Uterine smooth muscle cell (primary cell): ENCODE results near the gene GATB. TPM values are rescaled to one million over a fixed set of nuclear protein-coding genes. Genes with fewer than 3 reads are reported as not detected.

Source experiments
- total RNA-seq: library from RNA; depleted of rRNA; stranded (reverse); fragments of >200 nt; gene quantifications from 2 replicates; pipeline ENCODE4 v1.2.3, GENCODE V29; 2014

The GATB gene
- total RNA-seq = 24.5 and 27.3 TPM in 2 replicates

DNA sequence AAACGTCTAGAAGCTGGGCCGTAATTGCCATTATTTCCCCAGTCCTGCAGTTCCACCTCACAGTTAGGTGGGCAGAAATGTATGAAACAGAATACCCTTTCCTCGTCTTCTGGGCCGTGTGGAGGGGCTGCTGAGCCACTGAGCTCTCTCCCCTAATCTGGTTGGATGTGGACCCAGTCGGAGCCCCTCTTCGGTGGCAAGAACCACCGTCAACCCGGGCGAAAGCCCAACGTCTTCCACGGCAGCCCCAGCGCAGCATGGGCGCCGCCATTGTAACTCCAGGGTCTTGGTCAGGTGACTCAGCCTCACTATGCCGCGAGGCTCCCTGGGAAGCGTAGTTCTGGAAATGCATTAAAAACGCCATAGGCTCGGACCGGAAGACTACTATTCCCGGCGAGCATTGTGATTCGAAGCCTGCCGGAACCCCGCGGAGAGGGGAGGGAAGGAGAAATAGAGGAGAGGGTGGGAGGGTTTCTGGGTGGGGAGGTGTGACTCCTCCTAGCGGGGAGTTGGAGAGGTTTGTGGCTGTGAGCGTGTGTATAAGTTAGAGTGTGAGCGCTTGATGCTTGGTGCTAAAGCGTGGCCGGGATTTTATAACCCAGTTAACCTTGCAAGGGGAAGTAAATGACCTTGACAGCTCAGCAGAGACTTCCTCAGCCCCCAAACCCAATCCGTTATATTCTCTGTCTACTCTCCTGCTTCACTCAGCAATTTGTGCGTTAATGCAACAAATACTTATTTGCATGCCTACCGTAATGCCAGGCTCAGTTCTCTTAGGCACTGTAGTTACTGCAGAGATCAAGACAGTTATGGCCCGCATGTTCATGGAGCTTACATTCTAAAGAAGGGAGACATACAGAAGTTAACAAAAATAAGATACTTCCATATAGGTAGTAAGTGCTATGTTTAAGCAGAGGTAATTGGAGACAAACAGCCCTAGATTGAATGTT, at the start of gene GATB:
Gene GATB, minus strand, starts transcription at position 296 of the 950 bp plus-strand sequence. Its CDS starts 25 bp downstream, at position 271.

